ENCODE measurements around the gene RERE.

- TF ChIP-seq, protein P1, sequence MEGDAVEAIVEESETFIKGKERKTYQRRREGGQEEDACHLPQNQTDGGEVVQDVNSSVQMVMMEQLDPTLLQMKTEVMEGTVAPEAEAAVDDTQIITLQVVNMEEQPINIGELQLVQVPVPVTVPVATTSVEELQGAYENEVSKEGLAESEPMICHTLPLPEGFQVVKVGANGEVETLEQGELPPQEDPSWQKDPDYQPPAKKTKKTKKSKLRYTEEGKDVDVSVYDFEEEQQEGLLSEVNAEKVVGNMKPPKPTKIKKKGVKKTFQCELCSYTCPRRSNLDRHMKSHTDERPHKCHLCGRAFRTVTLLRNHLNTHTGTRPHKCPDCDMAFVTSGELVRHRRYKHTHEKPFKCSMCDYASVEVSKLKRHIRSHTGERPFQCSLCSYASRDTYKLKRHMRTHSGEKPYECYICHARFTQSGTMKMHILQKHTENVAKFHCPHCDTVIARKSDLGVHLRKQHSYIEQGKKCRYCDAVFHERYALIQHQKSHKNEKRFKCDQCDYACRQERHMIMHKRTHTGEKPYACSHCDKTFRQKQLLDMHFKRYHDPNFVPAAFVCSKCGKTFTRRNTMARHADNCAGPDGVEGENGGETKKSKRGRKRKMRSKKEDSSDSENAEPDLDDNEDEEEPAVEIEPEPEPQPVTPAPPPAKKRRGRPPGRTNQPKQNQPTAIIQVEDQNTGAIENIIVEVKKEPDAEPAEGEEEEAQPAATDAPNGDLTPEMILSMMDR (IDR thresholded peaks at IDR 0.05) = no peak
- no peak for TF ChIP-seq POLR2A (IDR thresholded peaks at IDR 0.05)
These were observed 493.7 kb downstream of the RERE start for GRCh38 chr1:8323706-8324105.

Measured in body of pancreas (tissue), 4 donors.